ENCODE results near the gene KLHL41. TPM values are rescaled to one million over a fixed set of nuclear protein-coding genes. Genes with fewer than 3 reads are reported as not detected.

The KLHL41 gene
- total and polyA plus RNA-seq, 2 of the 13 experiments (the other 11 are each of a cell fraction or from before 2014, with no cell fraction given), result 0.07 to 0.31 TPM

DNA sequence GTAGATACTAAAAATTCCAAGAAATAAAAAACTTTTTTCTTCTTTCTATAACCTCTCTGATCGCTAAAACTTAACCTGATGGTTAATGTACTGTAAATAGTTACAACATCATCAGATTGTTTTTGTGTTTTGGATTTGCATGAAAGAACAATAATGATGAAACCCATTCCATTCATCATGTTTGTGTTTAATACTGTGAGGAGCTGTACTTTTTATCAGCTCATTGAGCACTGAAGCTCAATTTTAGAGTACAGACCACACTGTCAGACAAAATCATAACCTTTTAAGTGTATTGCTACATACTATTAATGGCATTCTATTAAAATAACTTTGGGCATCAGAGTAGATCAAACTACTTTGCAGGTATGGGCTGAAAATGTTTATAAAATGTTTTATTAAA lies 45.0 kb upstream of the KLHL41 start:
- in situ Hi-C loops (cut with HindIII; ENCODE audit: extremely low pct_ligation_motif_present, low pct_unique_long_range_greater_than_20kb), result loop anchor here (25.0 kb wide), 1 partner anchor 898 kb away; no protein-coding TSS in a partner anchor
- H3K9ac ChIP-seq (ENCODE audit: insufficient read depth, low read depth, low read length), result no peak overlapping the region
- H3K27ac ChIP-seq (ENCODE audit: extremely low read length, insufficient read depth, low read length), result no peak overlapping the region
- H3K27me3 ChIP-seq (ENCODE audit: control insufficient read depth in 1 of 2, insufficient read depth in 2 of 2, low read length in 2 of 2), result no peaks in the 10 kb centered on the region
- no peaks in the 10 kb centered on the region for H3K9me3 ChIP-seq (ENCODE audit: low read length)
- no TSS peak for BruUV-seq (replicated peaks)
- intact Hi-C loops (cut with micrococcal nuclease; ENCODE audit: unreplicated experiment), result no loop called here
- no peaks in the 10 kb centered on the region for H3K79me2 ChIP-seq (ENCODE audit: insufficient read depth, low read length)
- CTCF ChIA-PET (ENCODE audit: low intra/inter-chr PET ratio, low total read pairs), result no interaction called here
- no peaks in the 10 kb centered on the region for H3K36me3 ChIP-seq (replicated peaks in 1 of 2; ENCODE audit: control insufficient read depth in 1 of 2, insufficient read depth in 2 of 2, low read length in 2 of 2)
- H4K20me1 ChIP-seq (ENCODE audit: insufficient read depth, low read length), result no peaks in the 10 kb centered on the region
- POLR2A ChIA-PET, result no interaction called here
- WGBS (ENCODE audit: low lambda C conversion rate), result 39% methylated on average over 1 of the region's 1 CpG
- DNase-seq (ENCODE audit: low spot score) (no peak), FAIRE-seq (no peak), ATAC-seq (peak; percentile 43)
- 0 out of 2 replicates have a peak, but pooled peaks cover 4% of the 10 kb centered on the region for H3K4me1 ChIP-seq (ENCODE audit: insufficient read depth, low read length)
- H3K4me2 ChIP-seq (ENCODE audit: low read depth, low read length), result no peak overlapping the region
- no peak overlapping the region for H2AFZ ChIP-seq (ENCODE audit: low read length)
- TF ChIP-seq IKZF4 (CRISPR knock-in tag; IDR thresholded peaks at IDR 0.05; ENCODE audit: borderline replicate concordance, low read depth, not compliant biosample characterization) (no peak), ZFAT (CRISPR knock-in tag; conservative IDR thresholded peaks at IDR 0.05) (no peak), YY1 (IDR thresholded peaks at IDR 0.05; ENCODE audit: insufficient read depth, insufficient replicate concordance, low read depth, low read length) (no peak), ZNF552 (CRISPR knock-in tag; IDR thresholded peaks at IDR 0.05; ENCODE audit: borderline replicate concordance) (no peak), CENPX (CRISPR knock-in tag; IDR thresholded peaks at IDR 0.05) (no peak), ARNTL (CRISPR knock-in tag; IDR thresholded peaks at IDR 0.05) (no peak), HDAC1 (CRISPR knock-in tag; IDR thresholded peaks at IDR 0.05) (no peak), XRCC5 (optimal IDR thresholded peaks at IDR 0.05; ENCODE audit: low read length) (no peak), ZNF34 (CRISPR knock-in tag; IDR thresholded peaks at IDR 0.05; ENCODE audit: borderline replicate concordance) (no peak), ZNF713 (CRISPR knock-in tag; IDR thresholded peaks at IDR 0.05) (no peak), BORCS8-MEF2B (CRISPR knock-in tag; IDR thresholded peaks at IDR 0.05) (no peak), SNAI1 (CRISPR knock-in tag; IDR thresholded peaks at IDR 0.05; ENCODE audit: borderline replicate concordance) (no peak), ZNF773 (CRISPR knock-in tag; IDR thresholded peaks at IDR 0.05; ENCODE audit: borderline replicate concordance) (no peak), ZNF543 (CRISPR knock-in tag; IDR thresholded peaks at IDR 0.05) (no peak)
- TF ChIP-seq, protein P1, sequence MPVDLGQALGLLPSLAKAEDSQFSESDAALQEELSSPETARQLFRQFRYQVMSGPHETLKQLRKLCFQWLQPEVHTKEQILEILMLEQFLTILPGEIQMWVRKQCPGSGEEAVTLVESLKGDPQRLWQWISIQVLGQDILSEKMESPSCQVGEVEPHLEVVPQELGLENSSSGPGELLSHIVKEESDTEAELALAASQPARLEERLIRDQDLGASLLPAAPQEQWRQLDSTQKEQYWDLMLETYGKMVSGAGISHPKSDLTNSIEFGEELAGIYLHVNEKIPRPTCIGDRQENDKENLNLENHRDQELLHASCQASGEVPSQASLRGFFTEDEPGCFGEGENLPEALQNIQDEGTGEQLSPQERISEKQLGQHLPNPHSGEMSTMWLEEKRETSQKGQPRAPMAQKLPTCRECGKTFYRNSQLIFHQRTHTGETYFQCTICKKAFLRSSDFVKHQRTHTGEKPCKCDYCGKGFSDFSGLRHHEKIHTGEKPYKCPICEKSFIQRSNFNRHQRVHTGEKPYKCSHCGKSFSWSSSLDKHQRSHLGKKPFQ (CRISPR knock-in tag; IDR thresholded peaks at IDR 0.05; ENCODE audit: insufficient replicate concordance), result no peak
- TF ChIP-seq, protein P2, sequence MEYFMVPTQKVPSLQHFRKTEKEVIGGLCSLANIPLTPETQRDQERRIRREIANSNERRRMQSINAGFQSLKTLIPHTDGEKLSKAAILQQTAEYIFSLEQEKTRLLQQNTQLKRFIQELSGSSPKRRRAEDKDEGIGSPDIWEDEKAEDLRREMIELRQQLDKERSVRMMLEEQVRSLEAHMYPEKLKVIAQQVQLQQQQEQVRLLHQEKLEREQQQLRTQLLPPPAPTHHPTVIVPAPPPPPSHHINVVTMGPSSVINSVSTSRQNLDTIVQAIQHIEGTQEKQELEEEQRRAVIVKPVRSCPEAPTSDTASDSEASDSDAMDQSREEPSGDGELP (IDR thresholded peaks at IDR 0.05; ENCODE audit: borderline replicate concordance, low read depth), result no peak
- TF ChIP-seq, protein P3, sequence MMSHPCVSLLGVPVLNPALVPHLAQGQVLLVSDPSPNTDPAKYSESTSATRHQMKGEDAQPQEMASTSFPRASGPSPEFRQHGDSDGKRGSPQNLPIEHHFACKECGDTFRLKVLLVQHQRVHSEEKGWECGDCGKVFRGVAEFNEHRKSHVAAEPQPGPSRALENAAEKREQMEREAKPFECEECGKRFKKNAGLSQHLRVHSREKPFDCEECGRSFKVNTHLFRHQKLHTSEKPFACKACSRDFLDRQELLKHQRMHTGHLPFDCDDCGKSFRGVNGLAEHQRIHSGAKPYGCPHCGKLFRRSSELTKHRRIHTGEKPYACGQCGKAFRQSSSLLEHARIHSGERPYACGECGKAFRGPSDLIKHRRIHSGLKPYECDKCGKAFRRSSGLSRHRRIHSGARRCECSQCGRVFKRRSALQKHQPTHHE (CRISPR knock-in tag; IDR thresholded peaks at IDR 0.05; ENCODE audit: borderline replicate concordance), result no peak
- TF ChIP-seq, protein P4, sequence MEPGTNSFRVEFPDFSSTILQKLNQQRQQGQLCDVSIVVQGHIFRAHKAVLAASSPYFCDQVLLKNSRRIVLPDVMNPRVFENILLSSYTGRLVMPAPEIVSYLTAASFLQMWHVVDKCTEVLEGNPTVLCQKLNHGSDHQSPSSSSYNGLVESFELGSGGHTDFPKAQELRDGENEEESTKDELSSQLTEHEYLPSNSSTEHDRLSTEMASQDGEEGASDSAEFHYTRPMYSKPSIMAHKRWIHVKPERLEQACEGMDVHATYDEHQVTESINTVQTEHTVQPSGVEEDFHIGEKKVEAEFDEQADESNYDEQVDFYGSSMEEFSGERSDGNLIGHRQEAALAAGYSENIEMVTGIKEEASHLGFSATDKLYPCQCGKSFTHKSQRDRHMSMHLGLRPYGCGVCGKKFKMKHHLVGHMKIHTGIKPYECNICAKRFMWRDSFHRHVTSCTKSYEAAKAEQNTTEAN (CRISPR knock-in tag; conservative IDR thresholded peaks at IDR 0.05), result no peak
- H3K4me3 ChIP-seq (replicated peaks in 1 of 3; ENCODE audit: insufficient read depth in 1 of 3, low read depth in 2 of 3, low read length in 3 of 3), result no peak overlapping the region

Measured in HepG2 (cell line).